Testis (tissue), 2 donors: ENCODE data around the gene CERKL.

ENCODE experiments used
- POLR2A ChIP-seq: fragments of 450-650 bp; IDR thresholded peaks from one replicate; pipeline ENCODE4 v1.6.1; 2017; ENCODE audit warnings: antibody characterized with exemption, mild to moderate bottlenecking, moderate library complexity
- TF ChIP-seq, protein P1 (sequence below), 3 experiments: fragments of 450-650 bp in 2 of 3; fragments of 200-600 bp in 1 of 3; sonication (generic) in 1 of 3; IDR thresholded peaks; one replicate each; pipeline ENCODE4 v1.5.1; 2016 to 2019; ENCODE audit warnings: antibody characterized with exemption in 3 of 3, mild to moderate bottlenecking in 2 of 3, moderate library complexity in 1 of 3

- TF ChIP-seq, protein P1, sequence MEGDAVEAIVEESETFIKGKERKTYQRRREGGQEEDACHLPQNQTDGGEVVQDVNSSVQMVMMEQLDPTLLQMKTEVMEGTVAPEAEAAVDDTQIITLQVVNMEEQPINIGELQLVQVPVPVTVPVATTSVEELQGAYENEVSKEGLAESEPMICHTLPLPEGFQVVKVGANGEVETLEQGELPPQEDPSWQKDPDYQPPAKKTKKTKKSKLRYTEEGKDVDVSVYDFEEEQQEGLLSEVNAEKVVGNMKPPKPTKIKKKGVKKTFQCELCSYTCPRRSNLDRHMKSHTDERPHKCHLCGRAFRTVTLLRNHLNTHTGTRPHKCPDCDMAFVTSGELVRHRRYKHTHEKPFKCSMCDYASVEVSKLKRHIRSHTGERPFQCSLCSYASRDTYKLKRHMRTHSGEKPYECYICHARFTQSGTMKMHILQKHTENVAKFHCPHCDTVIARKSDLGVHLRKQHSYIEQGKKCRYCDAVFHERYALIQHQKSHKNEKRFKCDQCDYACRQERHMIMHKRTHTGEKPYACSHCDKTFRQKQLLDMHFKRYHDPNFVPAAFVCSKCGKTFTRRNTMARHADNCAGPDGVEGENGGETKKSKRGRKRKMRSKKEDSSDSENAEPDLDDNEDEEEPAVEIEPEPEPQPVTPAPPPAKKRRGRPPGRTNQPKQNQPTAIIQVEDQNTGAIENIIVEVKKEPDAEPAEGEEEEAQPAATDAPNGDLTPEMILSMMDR (IDR thresholded peaks at IDR 0.05): no peak
- no peak for TF ChIP-seq POLR2A
Measured at GRCh38 chr2:181526014-181526413, 130.9 kb downstream of the CERKL start.
